Glutamatergic neuron (in vitro differentiated cells): ENCODE data around the gene PCSK5. TPM values are rescaled to one million over a fixed set of nuclear protein-coding genes. Genes with fewer than 3 reads are reported as not detected.

Experiments used
- DNase-seq: peaks from one replicate; pipeline ENCODE4 v3.0.0; 2022
- H3K27ac Mint-ChIP-seq: one replicate; pipeline ENCODE4 v1.8.0; 2020; ENCODE audit warnings: mild to moderate bottlenecking, mixed read lengths, inconsistent platforms; ENCODE audit not compliant: unreplicated experiment
- H3K27me3 Mint-ChIP-seq: one replicate; pipeline ENCODE4 v1.8.0; 2020; ENCODE audit warnings: mild to moderate bottlenecking, moderate library complexity, mixed read lengths, inconsistent platforms; ENCODE audit not compliant: unreplicated experiment
- H3K36me3 Mint-ChIP-seq: one replicate; pipeline ENCODE4 v1.8.0; 2020; ENCODE audit warnings: mild to moderate bottlenecking, mixed read lengths, inconsistent platforms; ENCODE audit not compliant: unreplicated experiment
- H3K4me1 Mint-ChIP-seq: one replicate; pipeline ENCODE4 v1.8.0; 2020; ENCODE audit warnings: mild to moderate bottlenecking, low read depth, mixed read lengths, inconsistent platforms; ENCODE audit not compliant: unreplicated experiment
- H3K4me3 Mint-ChIP-seq: one replicate; pipeline ENCODE4 v1.8.0; 2020; ENCODE audit warnings: mild to moderate bottlenecking, mixed read lengths, inconsistent platforms; ENCODE audit not compliant: unreplicated experiment
- H3K9me3 Mint-ChIP-seq: one replicate; pipeline ENCODE4 v1.8.0; 2020; ENCODE audit warnings: mild to moderate bottlenecking, moderate library complexity, mixed read lengths, inconsistent platforms; ENCODE audit not compliant: unreplicated experiment
- CTCF ChIP-seq: fragments of 200-600 bp; sonication (generic); IDR thresholded peaks from one replicate; pipeline ENCODE4 v1.5.0; 2021; ENCODE audit not compliant: partially characterized antibody, unreplicated experiment
- total RNA-seq: library from RNA; stranded (reverse); fragmentation: NEBNext Ultra II Directional; extraction: Animal tissue kit (Norgen Biotek cat#: 25700); gene quantifications from one replicate; pipeline ENCODE4 v1.2.1, GENCODE V29; 2021; ENCODE audit not compliant: unreplicated experiment

PCSK5 gene
- total RNA-seq, 1 donor from 2014 or later: 9.6 TPM

GRCh38 chr9:76143834-76144233 is 253.4 kb downstream of the PCSK5 start:
- Mint-ChIP-seq H3K36me3 (no peaks in the 10 kb centered on the region), H3K27me3 (no peaks in the 10 kb centered on the region), H3K27ac (no peak overlapping the region), H3K4me3 (no peak overlapping the region), H3K9me3 (no peaks in the 10 kb centered on the region), H3K4me1 (peaks cover 3% of the 10 kb centered on the region)
- DNase-seq: no peak
- no peak for TF ChIP-seq CTCF

GRCh38 chr9:76150013-76150412 is 259.5 kb downstream of the PCSK5 start:
- Mint-ChIP-seq H3K9me3 (no peaks in the 10 kb centered on the region), H3K4me1 (peaks cover 22% of the 10 kb centered on the region), H3K27ac (peak overlapping the region; percentile 52), H3K4me3 (no peak overlapping the region), H3K36me3 (no peaks in the 10 kb centered on the region), H3K27me3 (no peaks in the 10 kb centered on the region)
- TF ChIP-seq CTCF: no peak
- no peak for DNase-seq

GRCh38 chr9:76151267-76151666 is 260.8 kb downstream of the PCSK5 start:
- no peak overlapping the region for H3K4me3 Mint-ChIP-seq
- H3K27ac Mint-ChIP-seq: no peak overlapping the region
- no peaks in the 10 kb centered on the region for H3K9me3 Mint-ChIP-seq
- no peaks in the 10 kb centered on the region for H3K27me3 Mint-ChIP-seq
- no peaks in the 10 kb centered on the region for H3K36me3 Mint-ChIP-seq
- no peak for DNase-seq
- H3K4me1 Mint-ChIP-seq: peaks cover 22% of the 10 kb centered on the region
- TF ChIP-seq CTCF: no peak

- no peaks in the 10 kb centered on the region for H3K27me3 Mint-ChIP-seq
- TF ChIP-seq CTCF: no peak
- peaks cover 19% of the 10 kb centered on the region for H3K4me1 Mint-ChIP-seq
- H3K36me3 Mint-ChIP-seq: no peaks in the 10 kb centered on the region
- no peaks in the 10 kb centered on the region for H3K9me3 Mint-ChIP-seq
- H3K4me3 Mint-ChIP-seq: no peak overlapping the region
- DNase-seq: no peak
- no peak overlapping the region for H3K27ac Mint-ChIP-seq
Observed at GRCh38 chr9:76153339-76153738, 262.9 kb downstream of the PCSK5 start.

GRCh38 chr9:76153902-76154629 is 263.6 kb downstream of the PCSK5 start:
- H3K27me3 Mint-ChIP-seq: no peaks in the 10 kb centered on the region

More at GRCh38 chr9:76153902-76154629, 263.6 kb downstream of the PCSK5 start:
- Mint-ChIP-seq H3K4me3 (peak overlapping the region; percentile 46), H3K36me3 (no peaks in the 10 kb centered on the region), H3K9me3 (no peaks in the 10 kb centered on the region), H3K27ac (no peak overlapping the region), H3K4me1 (peaks cover 19% of the 10 kb centered on the region)
- DNase-seq: no peak
- TF ChIP-seq CTCF: no peak
